Activated T-cell treated with anti-CD3 and anti-CD28 coated beads for 1 hour (primary cell): ENCODE measurements around the gene ATP2A3.

Source experiments
- DNase-seq: peaks from one replicate; pipeline ENCODE4 v3.0.0-alpha.2; 2020; ENCODE audit warnings: low read depth

Gene ATP2A3

GRCh38 chr17:3910420-3911270, 53.6 kb downstream of the ATP2A3 start:
- no peak for DNase-seq

GRCh38 chr17:3909257-3909656, 55.0 kb downstream of the ATP2A3 start:
- DNase-seq, result no peak

- DNase-seq, result no peak
These were observed 56.6 kb downstream of the ATP2A3 start for GRCh38 chr17:3907483-3908216.

GRCh38 chr17:3906881-3907280, 57.4 kb downstream of the ATP2A3 start:
- DNase-seq, result no peak

GRCh38 chr17:3905017-3905520, 59.2 kb downstream of the ATP2A3 start:
- DNase-seq, result no peak

- DNase-seq, result no peak
These were observed 59.7 kb downstream of the ATP2A3 start for GRCh38 chr17:3904501-3904900.

GRCh38 chr17:3903881-3904290, 60.4 kb downstream of the ATP2A3 start:
- no peak for DNase-seq

- no peak for DNase-seq
These were observed 61.0 kb downstream of the ATP2A3 start for GRCh38 chr17:3903051-3903825.

- no peak for DNase-seq
These were observed 63.6 kb downstream of the ATP2A3 start for GRCh38 chr17:3900646-3901045.

GRCh38 chr17:3897731-3898130, 66.5 kb downstream of the ATP2A3 start:
- no peak for DNase-seq

- no peak for DNase-seq
These were observed 67.3 kb downstream of the ATP2A3 start for GRCh38 chr17:3896968-3897235.

GRCh38 chr17:3896108-3896967, 67.9 kb downstream of the ATP2A3 start:
- DNase-seq, result no peak

GRCh38 chr17:3895354-3895753, 68.9 kb downstream of the ATP2A3 start:
- no peak for DNase-seq

- no peak for DNase-seq
These were observed 69.3 kb downstream of the ATP2A3 start for GRCh38 chr17:3894911-3895343.

GRCh38 chr17:3894188-3894587, 70.0 kb downstream of the ATP2A3 start:
- no peak for DNase-seq

GRCh38 chr17:3893720-3894116, 70.5 kb downstream of the ATP2A3 start:
- DNase-seq, result no peak

- DNase-seq, result peak; percentile 81
These were observed 71.1 kb downstream of the ATP2A3 start, which contains the start of gene CAMKK1 for GRCh38 chr17:3893003-3893719. Gene CAMKK1 (minus strand): TSS chr17:3893053. CDS start chr17:3885687, 7,366 bp downstream.

GRCh38 chr17:3892095-3892998, 71.9 kb downstream of the ATP2A3 start:
- DNase-seq, result peak; percentile 64

- DNase-seq, result no peak
These were observed 72.6 kb downstream of the ATP2A3 start for GRCh38 chr17:3891626-3892094.

GRCh38 chr17:3890878-3891219, 73.4 kb downstream of the ATP2A3 start:
- no peak for DNase-seq
